HG02970 (cell line): Measurements from ENCODE around the gene BLNK.
A peak's percentile ranks its signal among the peaks of the same experiment; 100 is the strongest.
"Not testable (repeated sequence)": the region's sequence is repeated elsewhere in the genome, so short reads cannot be mapped to it uniquely, and the experiment has no call there.

Experiments
- ATAC-seq: cut with Tn5 transposase; IDR thresholded peaks from one replicate; pipeline ENCODE4 v1.9.1; 2021; ENCODE audit warnings: mild to moderate bottlenecking, moderate library complexity, moderate number of reproducible peaks; ENCODE audit not compliant: unreplicated experiment, low FRiP score

Gene BLNK

GRCh38 chr10:96271016-96271815 is at the start of gene BLNK:
TSS of gene BLNK (minus strand) at chr10:96271569. CDS start at chr10:96271398, 171 bp downstream.
- ATAC-seq, result peak; percentile 55

- no peak for ATAC-seq
Measured at GRCh38 chr10:96319754-96320474, 48.5 kb upstream of the BLNK start.

DNA sequence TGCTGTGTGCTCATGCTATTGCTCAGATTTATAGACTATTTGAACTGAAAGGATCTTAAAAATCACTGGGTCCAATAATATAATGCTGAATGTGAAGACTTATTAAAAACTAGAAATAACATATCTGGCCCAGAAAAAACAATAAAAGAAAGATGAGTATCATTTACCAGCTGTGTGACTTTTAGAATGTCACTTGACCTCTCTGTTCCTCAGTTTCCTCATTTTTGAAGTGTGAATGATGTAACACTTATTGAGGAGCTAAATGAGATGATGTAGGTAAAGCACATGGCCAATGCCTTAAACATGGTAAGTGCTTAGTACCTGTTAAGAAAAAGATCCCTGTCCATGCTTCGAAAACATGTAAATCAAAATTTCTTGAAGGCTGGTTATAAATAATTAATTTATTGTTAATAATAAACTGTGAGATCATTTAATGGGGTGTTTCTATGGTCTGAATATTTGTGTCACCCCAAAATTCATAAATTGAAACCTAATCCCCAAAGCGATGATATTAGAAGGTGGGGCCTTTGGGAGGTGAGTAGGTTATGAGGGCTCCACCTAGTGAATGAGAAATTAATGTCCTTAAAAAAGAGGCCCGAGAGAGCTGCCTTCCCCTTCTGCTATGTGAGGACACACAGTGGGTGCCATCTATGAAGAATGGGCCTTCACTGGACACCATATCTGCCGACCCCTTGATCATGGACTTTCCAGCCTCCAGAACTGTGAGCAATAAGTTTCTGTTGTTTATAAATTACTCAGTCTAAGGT is 45.9 kb upstream of the BLNK start:
- ATAC-seq, result no peak

GRCh38 chr10:96313344-96313743 is 42.0 kb upstream of the BLNK start:
- no peak for ATAC-seq

DNA sequence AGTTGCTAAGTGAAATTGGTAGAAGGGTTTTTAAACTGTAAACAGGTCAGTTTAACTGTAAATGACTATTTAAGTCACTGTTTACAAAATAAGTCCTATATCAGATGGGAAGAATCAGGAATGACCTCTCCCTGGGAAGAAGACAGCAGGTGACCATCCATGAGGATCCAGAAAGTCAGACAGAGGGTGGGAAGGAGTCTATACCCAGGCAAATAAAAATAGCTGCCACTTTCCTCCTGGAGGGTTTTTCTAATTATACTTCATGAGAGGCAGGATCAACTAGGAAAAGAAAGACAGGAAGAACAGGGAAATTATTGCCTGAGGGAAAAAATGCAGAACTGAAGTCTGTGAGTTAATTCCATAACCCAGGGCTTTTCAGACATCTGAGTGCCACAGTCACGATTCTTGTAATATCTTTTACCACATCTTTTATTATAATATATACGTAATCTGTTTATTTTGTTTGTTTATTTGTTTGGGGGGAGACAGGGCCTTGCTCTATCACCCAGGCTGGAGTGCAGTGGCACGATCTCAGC is 39.9 kb upstream of the BLNK start:
- no peak for ATAC-seq

DNA sequence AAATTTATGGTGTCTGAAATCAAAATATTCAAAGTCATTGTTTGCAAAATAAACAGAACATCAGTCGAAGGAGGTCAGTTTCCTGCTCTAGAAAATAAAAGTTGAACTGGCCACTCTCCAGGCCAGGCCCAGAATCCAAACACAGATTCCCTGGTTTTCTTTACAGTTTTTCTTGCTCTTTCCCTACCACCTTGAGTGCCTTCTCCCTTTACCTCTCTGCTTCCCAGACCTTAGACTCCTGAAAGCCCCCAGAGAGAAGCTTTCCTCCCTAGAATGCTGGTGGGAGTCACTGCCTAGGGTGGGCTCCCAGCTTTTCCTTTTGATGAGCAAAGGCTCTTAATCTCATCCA is 38.9 kb upstream of the BLNK start:
- no peak for ATAC-seq

GRCh38 chr10:96309628-96310320 is 38.4 kb upstream of the BLNK start:
- no peak for ATAC-seq

DNA sequence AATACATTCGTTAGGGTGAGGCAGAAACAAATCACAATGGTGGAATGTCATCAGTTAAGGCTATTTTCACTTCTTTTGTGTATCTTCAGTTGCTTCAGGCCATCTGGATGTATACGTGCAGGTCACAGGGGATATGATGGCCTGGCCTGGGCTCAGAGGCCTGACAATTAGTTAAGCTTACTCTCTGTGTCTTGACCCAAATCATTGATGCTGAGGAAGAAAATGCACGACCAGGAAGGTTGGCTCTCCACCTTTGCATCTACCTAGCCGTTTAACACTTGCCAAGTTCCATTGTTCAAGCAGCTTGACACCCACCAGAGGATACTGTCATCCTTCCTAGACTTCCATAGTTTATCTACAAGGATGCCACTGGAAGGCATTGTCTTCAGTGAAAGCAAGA is 37.5 kb upstream of the BLNK start:
- ATAC-seq, result not testable (repeated sequence)

DNA sequence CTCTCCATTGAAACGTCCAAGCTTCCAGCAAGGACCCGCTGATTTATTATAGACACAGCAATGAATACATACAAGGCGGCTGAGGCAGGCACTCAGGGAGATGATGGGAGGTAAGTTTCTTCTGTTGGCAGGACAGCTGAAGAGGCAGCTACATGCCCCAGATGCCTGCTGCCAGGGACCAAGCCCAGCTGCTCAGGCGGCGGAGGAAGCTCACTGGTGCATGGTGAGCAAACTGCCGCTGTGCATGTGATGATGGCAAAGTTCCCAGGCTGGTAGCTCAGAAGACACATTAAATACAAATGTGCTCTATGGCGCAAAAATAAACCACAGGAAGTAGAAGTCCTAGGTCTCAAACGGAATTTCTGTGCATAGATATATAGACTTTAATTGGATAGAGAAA is 35.1 kb upstream of the BLNK start:
- ATAC-seq, result no peak

GRCh38 chr10:96305019-96305418 is 33.6 kb upstream of the BLNK start:
- no peak for ATAC-seq

- ATAC-seq, result no peak
Measured at GRCh38 chr10:96304230-96304629, 32.9 kb upstream of the BLNK start, which contains the start of gene DNTT. TSS of gene DNTT (plus strand) at chr10:96304434. CDS start at chr10:96304498, 64 bp downstream.

GRCh38 chr10:96301616-96302015 is 30.2 kb upstream of the BLNK start:
- ATAC-seq, result no peak

DNA sequence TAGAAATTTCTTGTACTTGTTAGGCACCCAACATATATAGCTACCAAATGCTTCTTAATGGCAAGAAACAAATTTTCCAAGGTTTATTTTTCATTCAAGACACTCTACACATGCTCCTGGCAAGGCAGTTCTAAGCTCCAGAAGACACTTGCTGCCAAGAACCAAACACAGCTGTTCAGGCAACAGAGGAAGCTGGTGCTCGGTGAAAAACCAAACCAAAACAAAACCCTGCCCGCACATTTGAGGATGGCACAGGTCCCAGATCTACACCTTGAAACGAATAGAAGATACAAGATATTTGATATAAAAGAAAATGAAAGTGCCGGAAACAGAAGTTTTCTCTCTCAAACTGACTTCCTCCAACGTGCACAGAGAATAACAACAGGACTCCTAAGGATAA is 28.0 kb upstream of the BLNK start:
- no peak for ATAC-seq

DNA sequence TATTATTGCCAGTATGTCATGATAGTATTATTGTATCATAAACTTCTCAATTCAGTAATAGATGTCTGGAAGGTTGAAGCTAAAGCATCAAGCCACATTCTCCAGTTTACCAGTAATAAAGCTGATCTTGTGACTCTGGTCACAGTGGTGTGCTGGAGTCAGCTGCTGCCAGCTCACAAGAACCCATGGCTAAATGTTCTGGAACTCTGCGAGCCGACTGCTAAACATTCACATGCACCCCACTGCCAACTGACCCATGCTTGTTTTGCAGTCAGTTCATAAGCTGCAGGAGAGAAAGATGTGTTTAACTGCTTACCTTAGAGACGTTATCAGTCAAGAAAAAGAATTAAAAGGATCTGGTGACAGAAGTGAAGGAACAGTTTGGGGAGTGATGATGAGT is 27.0 kb upstream of the BLNK start:
- ATAC-seq, result no peak

GRCh38 chr10:96297486-96297885 is 26.1 kb upstream of the BLNK start:
- ATAC-seq, result no peak

GRCh38 chr10:96295475-96295874 is 24.1 kb upstream of the BLNK start:
- ATAC-seq, result no peak

GRCh38 chr10:96292971-96293920 is 21.9 kb upstream of the BLNK start:
- no peak for ATAC-seq

GRCh38 chr10:96290368-96291133 is 19.2 kb upstream of the BLNK start:
- no peak for ATAC-seq
